Smooth muscle cell (in vitro differentiated cells): ENCODE results near the gene VPS13C. TPM values are rescaled to one million over a fixed set of nuclear protein-coding genes. Genes with fewer than 3 reads are reported as not detected.

Source experiments
- DNase-seq: peaks from one replicate; lab custom pipeline; 2025; ENCODE audit not compliant: unreplicated experiment; lab: John Stamatoyannopoulos, UW
- H2AFZ ChIP-seq: fragments of 200-600 bp; sonication (generic); 2 replicates; pipeline ENCODE4 v1.6.0; 2016; ENCODE audit warnings: antibody characterized with exemption, low read depth, mild to moderate bottlenecking
- H3F3A ChIP-seq: fragments of 200-600 bp; sonication (generic); 2 replicates; pipeline ENCODE4 v1.6.0; 2017; ENCODE audit warnings: antibody characterized with exemption, low read depth
- H3K27ac ChIP-seq: fragments of 200-600 bp; sonication (generic); 2 replicates; pipeline ENCODE4 v1.5.1; 2016; ENCODE audit warnings: low read depth, mild to moderate bottlenecking
- H3K27me3 ChIP-seq: fragments of 200-600 bp; sonication (generic); 2 replicates; pipeline ENCODE4 v1.6.1; 2016; ENCODE audit warnings: low read depth, mild to moderate bottlenecking
- H3K36me3 ChIP-seq: fragments of 200-600 bp; sonication (generic); 2 replicates; pipeline ENCODE4 v1.5.1; 2016; ENCODE audit warnings: low read depth
- H3K4me1 ChIP-seq: fragments of 200-600 bp; sonication (generic); 2 replicates; pipeline ENCODE4 v1.5.1; 2016; ENCODE audit warnings: low read depth
- H3K4me2 ChIP-seq: fragments of 200-600 bp; sonication (generic); 2 replicates; pipeline ENCODE4 v1.6.0; 2016; ENCODE audit warnings: mild to moderate bottlenecking
- H3K4me3 ChIP-seq: fragments of 200-600 bp; sonication (generic); 2 replicates; pipeline ENCODE4 v1.5.1; 2016; ENCODE audit warnings: mild to moderate bottlenecking
- H3K79me2 ChIP-seq: fragments of 200-600 bp; sonication (generic); 2 replicates; pipeline ENCODE4 v1.6.0; 2016; ENCODE audit warnings: low read depth, mild to moderate bottlenecking
- H3K9ac ChIP-seq: fragments of 200-600 bp; sonication (generic); 2 replicates; pipeline ENCODE4 v1.6.0; 2016; ENCODE audit warnings: low read depth
- H3K9me3 ChIP-seq: fragments of 200-600 bp; sonication (generic); replicated peaks from 2 replicates; pipeline ENCODE4 v1.5.1; 2016; ENCODE audit warnings: low read depth
- H4K20me1 ChIP-seq: fragments of 200-600 bp; sonication (generic); 2 replicates; pipeline ENCODE4 v1.6.0; 2016; ENCODE audit warnings: low read depth
- WGBS: methylation state at CpG from one replicate; pipeline ENCODE4 v1.1.7; 2016; ENCODE audit warnings: low lambda C conversion rate; 5-methylcytosine and 5-hydroxymethylcytosine counted together
- polyA plus RNA-seq: library from polyadenylated mRNA; unstranded; fragments of >200 nt; fragmentation: Nextera tagmentation; extraction: Ambion mirVana; gene quantifications from 2 replicates; pipeline ENCODE4 v1.2.1, GENCODE V29; 2016
- total RNA-seq: library from RNA; depleted of rRNA; stranded (reverse); fragments of >200 nt; gene quantifications from 2 replicates; pipeline ENCODE4 v1.2.3, GENCODE V29; 2014
- TF ChIP-seq, protein P1 (sequence below): fragments of 200-600 bp; sonication (generic); IDR thresholded peaks from 2 replicates; pipeline ENCODE4 v1.5.1; 2017; ENCODE audit warnings: borderline replicate concordance, mild to moderate bottlenecking, antibody characterized with exemption; ENCODE audit not compliant: insufficient read depth, poor library complexity, severe bottlenecking

VPS13C gene, protein sequence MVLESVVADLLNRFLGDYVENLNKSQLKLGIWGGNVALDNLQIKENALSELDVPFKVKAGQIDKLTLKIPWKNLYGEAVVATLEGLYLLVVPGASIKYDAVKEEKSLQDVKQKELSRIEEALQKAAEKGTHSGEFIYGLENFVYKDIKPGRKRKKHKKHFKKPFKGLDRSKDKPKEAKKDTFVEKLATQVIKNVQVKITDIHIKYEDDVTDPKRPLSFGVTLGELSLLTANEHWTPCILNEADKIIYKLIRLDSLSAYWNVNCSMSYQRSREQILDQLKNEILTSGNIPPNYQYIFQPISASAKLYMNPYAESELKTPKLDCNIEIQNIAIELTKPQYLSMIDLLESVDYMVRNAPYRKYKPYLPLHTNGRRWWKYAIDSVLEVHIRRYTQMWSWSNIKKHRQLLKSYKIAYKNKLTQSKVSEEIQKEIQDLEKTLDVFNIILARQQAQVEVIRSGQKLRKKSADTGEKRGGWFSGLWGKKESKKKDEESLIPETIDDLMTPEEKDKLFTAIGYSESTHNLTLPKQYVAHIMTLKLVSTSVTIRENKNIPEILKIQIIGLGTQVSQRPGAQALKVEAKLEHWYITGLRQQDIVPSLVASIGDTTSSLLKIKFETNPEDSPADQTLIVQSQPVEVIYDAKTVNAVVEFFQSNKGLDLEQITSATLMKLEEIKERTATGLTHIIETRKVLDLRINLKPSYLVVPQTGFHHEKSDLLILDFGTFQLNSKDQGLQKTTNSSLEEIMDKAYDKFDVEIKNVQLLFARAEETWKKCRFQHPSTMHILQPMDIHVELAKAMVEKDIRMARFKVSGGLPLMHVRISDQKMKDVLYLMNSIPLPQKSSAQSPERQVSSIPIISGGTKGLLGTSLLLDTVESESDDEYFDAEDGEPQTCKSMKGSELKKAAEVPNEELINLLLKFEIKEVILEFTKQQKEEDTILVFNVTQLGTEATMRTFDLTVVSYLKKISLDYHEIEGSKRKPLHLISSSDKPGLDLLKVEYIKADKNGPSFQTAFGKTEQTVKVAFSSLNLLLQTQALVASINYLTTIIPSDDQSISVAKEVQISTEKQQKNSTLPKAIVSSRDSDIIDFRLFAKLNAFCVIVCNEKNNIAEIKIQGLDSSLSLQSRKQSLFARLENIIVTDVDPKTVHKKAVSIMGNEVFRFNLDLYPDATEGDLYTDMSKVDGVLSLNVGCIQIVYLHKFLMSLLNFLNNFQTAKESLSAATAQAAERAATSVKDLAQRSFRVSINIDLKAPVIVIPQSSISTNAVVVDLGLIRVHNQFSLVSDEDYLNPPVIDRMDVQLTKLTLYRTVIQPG (N-terminal part only)
- total RNA-seq (33.8 and 36.9 TPM in 2 replicates), polyA plus RNA-seq (2.8 and 6.2 TPM in 2 replicates)

DNA sequence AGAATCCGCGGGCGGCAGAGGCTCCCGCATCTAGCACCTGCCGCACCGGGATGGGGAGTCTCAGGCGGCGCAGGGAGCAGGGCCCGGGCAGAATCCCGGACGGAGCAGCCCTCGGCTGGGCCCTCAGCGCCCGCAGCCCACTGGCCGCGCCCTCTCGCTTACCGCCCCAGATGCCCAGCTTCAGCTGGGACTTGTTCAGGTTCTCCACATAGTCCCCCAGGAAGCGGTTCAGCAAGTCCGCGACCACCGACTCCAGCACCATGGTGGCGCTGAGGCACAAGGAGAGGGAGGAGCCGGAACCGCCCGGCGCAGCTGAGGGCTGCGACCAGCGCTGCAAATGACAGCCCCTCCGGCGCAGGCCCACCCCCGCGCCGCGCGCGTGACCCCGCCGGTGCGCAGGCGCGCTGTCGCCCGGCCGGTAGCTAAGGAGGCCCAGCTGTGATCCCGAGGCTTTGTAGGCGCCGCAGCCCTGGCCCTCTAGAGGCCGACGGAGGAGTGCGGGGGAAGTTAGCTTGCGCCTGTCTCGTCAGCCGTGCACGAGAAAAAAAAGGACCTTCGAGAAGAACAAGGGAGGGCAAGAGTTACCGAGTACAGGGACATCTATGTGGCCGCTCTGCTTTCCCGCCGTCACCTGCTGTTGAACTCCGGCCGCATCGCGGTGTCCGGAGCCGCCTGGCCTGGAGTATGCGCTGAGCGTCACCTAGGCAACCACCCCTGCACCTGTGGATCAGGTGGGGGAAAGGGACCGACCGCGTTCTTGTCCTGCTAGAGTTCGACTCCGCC lies at the start of gene VPS13C:
Gene VPS13C (minus strand): TSS at position 335 of the 783 bp plus-strand sequence. CDS start 73 bp downstream, at position 262.
- Histone ChIP-seq H3K79me2 (peaks cover 15% of the 10 kb centered on the region), H3K4me3 (peak within 1 kb of the TSS; percentile 80), H3K9me3 (no peaks in the 10 kb centered on the region), H4K20me1 (peaks cover 12% of the 10 kb centered on the region), H3K36me3 (no peaks in the 10 kb centered on the region), H2AFZ (peak within 1 kb of the TSS; percentile 95), H3K9ac (peak within 1 kb of the TSS; percentile 53), H3K27ac (peak within 1 kb of the TSS; percentile 24), H3K4me2 (peak within 1 kb of the TSS; percentile 98), H3K4me1 (peaks cover 7% of the 10 kb centered on the region), H3K27me3 (peaks cover 36% of the 10 kb centered on the region), H3F3A (no peaks in the 10 kb centered on the region)
- WGBS = under 1% methylated on average over 51 of the region's 73 CpGs
- DNase-seq = peak; percentile 71
- TF ChIP-seq, protein P1, sequence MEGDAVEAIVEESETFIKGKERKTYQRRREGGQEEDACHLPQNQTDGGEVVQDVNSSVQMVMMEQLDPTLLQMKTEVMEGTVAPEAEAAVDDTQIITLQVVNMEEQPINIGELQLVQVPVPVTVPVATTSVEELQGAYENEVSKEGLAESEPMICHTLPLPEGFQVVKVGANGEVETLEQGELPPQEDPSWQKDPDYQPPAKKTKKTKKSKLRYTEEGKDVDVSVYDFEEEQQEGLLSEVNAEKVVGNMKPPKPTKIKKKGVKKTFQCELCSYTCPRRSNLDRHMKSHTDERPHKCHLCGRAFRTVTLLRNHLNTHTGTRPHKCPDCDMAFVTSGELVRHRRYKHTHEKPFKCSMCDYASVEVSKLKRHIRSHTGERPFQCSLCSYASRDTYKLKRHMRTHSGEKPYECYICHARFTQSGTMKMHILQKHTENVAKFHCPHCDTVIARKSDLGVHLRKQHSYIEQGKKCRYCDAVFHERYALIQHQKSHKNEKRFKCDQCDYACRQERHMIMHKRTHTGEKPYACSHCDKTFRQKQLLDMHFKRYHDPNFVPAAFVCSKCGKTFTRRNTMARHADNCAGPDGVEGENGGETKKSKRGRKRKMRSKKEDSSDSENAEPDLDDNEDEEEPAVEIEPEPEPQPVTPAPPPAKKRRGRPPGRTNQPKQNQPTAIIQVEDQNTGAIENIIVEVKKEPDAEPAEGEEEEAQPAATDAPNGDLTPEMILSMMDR = peak; percentile 54

DNA sequence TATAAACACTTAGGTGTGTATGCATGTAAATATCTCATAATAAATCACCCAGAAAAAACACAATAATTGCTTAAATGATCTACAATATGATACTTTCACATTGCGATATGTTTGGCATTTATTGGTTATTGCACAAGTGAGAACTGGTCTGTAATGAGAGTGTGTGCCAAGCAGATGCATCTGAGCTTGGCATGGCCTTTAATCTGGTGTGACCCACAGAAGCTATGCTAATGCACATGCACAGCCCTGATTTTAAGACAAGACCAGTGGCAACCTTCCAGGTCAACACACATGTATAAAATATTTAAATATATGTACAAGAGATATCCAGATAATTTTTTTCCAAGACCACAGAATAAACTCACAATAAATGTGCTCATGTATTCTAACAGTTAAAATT lies 49.2 kb upstream of the VPS13C start:
- Histone ChIP-seq H3K27ac (peak overlapping the region; percentile 93), H2AFZ (no peak overlapping the region), H3F3A (no peaks in the 10 kb centered on the region), H3K4me2 (peak overlapping the region; percentile 44), H3K4me1 (peaks cover 20% of the 10 kb centered on the region), H3K36me3 (no peaks in the 10 kb centered on the region), H3K79me2 (no peaks in the 10 kb centered on the region), H3K9ac (no peak overlapping the region), H3K27me3 (no peaks in the 10 kb centered on the region), H3K4me3 (no peak overlapping the region), H3K9me3 (no peaks in the 10 kb centered on the region), H4K20me1 (no peaks in the 10 kb centered on the region)
- 97% methylated on average over 1 of the region's 1 CpG for WGBS
- TF ChIP-seq, protein P1 = no peak
- no peak for DNase-seq

DNA sequence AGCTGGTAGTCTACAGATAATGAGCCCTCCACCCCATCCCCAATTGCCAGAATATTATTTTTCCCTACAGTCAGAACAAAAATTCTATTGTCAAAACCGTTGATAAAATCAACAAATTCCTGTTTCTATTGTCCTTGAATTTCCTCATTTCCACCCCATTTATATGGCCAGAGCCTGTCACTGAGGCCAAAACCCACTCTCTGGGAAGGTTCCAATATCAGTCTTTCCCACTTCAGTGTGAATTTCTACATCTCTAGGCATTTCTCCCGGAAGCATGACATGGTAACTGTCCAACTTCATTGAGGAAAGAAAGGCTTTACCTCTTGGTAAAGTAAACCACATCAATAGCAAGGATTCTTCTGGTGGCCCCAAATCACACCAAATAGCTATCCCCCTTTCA lies 48.2 kb upstream of the VPS13C start:
- Histone ChIP-seq H3K4me1 (peaks cover 20% of the 10 kb centered on the region), H3K9ac (no peak overlapping the region), H3K9me3 (no peaks in the 10 kb centered on the region), H3K4me3 (no peak overlapping the region), H3F3A (no peaks in the 10 kb centered on the region), H3K27me3 (no peaks in the 10 kb centered on the region), H4K20me1 (no peaks in the 10 kb centered on the region), H2AFZ (no peak overlapping the region), H3K4me2 (no peak overlapping the region), H3K27ac (peak overlapping the region; percentile 38), H3K79me2 (no peaks in the 10 kb centered on the region), H3K36me3 (no peaks in the 10 kb centered on the region)
- no peak for DNase-seq
- 88% methylated on average over 2 of the region's 2 CpGs for WGBS
- TF ChIP-seq, protein P1 = no peak
